GM12878 (cell line): ENCODE measurements around the gene PROSER3. TPM values are rescaled to one million over a fixed set of nuclear protein-coding genes. Genes with fewer than 3 reads are reported as not detected.

ENCODE experiments used
- ATAC-seq: fragments of 200-7000 bp; cut with Tn5 transposase; 3 replicates; pipeline ENCODE4 v1.9.1; 2020; ENCODE audit warnings: mild to moderate bottlenecking, moderate library complexity
- BruUV-seq: library from RNA; stranded (reverse); fragments of 400-500 nt; replicated peaks from 2 replicates; lab custom pipeline; 2021; lab: Mats Ljungman, UMichigan
- CTCF ChIA-PET: fragments of 300-600 bp; sonication (Branson Sonifier 250); formaldehyde crosslinking; extraction: SDS; loops from one replicate; lab custom pipeline; 2021; ENCODE audit warnings: inconsistent platforms; lab: Yijun Ruan, JAX
- POLR2A ChIA-PET: fragments of 350-600 bp; formaldehyde crosslinking; extraction: SDS; loops from one replicate; lab custom pipeline; 2021; ENCODE audit warnings: inconsistent platforms; lab: Charles Lee
- RAD21 ChIA-PET: fragments of 300-600 bp; sonication (Branson Sonifier 250); formaldehyde crosslinking; loops from one replicate; lab custom pipeline; 2023; ENCODE audit warnings: antibody characterized with exemption; ENCODE audit not compliant: unreplicated experiment; lab: Charles Lee
- SMC1A ChIA-PET: fragments of 300-600 bp; sonication (Branson Sonifier 250); formaldehyde crosslinking; loops from one replicate; lab custom pipeline; 2023; ENCODE audit not compliant: unreplicated experiment, uncharacterized antibody; lab: Charles Lee
- DNase-seq: peaks from one replicate; pipeline ENCODE4 v3.0.0-alpha.2; 2011; ENCODE audit warnings: low read depth, low spot score
- FAIRE-seq: peaks from 3 replicates; lab custom pipeline; 2011; peaks lifted over from hg19 to GRCh38; lab: Jason Lieb, UNC
- H2AFZ ChIP-seq: 2 replicates; pipeline ENCODE4 v1.6.0; 2011; ENCODE audit warnings: low read depth, low read length, control low read depth; ENCODE audit not compliant: control insufficient read depth
- H3K27ac ChIP-seq: 2 replicates; pipeline ENCODE4 v1.5.1; 2011; ENCODE audit warnings: control low read depth; ENCODE audit not compliant: control insufficient read depth, insufficient read depth
- H3K27me3 ChIP-seq, 2 experiments: replicated peaks in 1 of 2; 2 replicates each; pipeline versions ENCODE4 v1.6.0 to v1.6.1; 2011; ENCODE audit warnings: low read length in 1 of 2; ENCODE audit not compliant: control insufficient read depth in 2 of 2, insufficient read depth in 2 of 2
- H3K36me3 ChIP-seq, 2 experiments: 2 replicates each; pipeline ENCODE4 v1.5.1; 2011; ENCODE audit warnings: low read length in 1 of 2; ENCODE audit not compliant: control insufficient read depth in 2 of 2, insufficient read depth in 2 of 2
- H3K4me1 ChIP-seq: 2 replicates; pipeline ENCODE4 v1.6.1; 2011; ENCODE audit warnings: mild to moderate bottlenecking, low read length, moderate library complexity, mixed read lengths; ENCODE audit not compliant: control insufficient read depth, insufficient read depth
- H3K4me2 ChIP-seq: 2 replicates; pipeline ENCODE4 v1.6.0; 2011; ENCODE audit warnings: control low read depth; ENCODE audit not compliant: control insufficient read depth, insufficient read depth
- H3K4me3 ChIP-seq: fragments of 200-600 bp; sonication (generic); 2 replicates; pipeline ENCODE4 v1.5.1; 2016
- H3K79me2 ChIP-seq: 2 replicates; pipeline ENCODE4 v1.6.0; 2011; ENCODE audit warnings: low read length; ENCODE audit not compliant: control insufficient read depth, insufficient read depth
- H3K9ac ChIP-seq: 2 replicates; pipeline ENCODE4 v1.8.0; 2011; ENCODE audit warnings: low read length, control low read depth, mixed read lengths; ENCODE audit not compliant: control insufficient read depth, insufficient read depth
- H3K9me3 ChIP-seq: replicated peaks from 3 replicates; pipeline ENCODE4 v1.5.1; 2011; ENCODE audit warnings: mild to moderate bottlenecking, low read length; ENCODE audit not compliant: control insufficient read depth, insufficient read depth
- H4K20me1 ChIP-seq: 2 replicates; pipeline ENCODE4 v1.6.0; 2011; ENCODE audit not compliant: control insufficient read depth, insufficient read depth
- BACH1 ChIP-seq: fragments of 450-650 bp; IDR thresholded peaks from 2 replicates; pipeline ENCODE4 v1.6.1; 2017; ENCODE audit warnings: mild to moderate bottlenecking, borderline replicate concordance
- CHD1 ChIP-seq: IDR thresholded peaks from 2 replicates; pipeline ENCODE4 v1.6.1; 2012; ENCODE audit warnings: low read depth, low read length, improper control_type of control experiment
- KLF5 ChIP-seq: fragments of 450-650 bp; IDR thresholded peaks from 2 replicates; pipeline ENCODE4 v1.6.1; 2014; ENCODE audit warnings: mild to moderate bottlenecking; ENCODE audit not compliant: partially characterized antibody
- MYB ChIP-seq: fragments of 150-350 bp; IDR thresholded peaks from 2 replicates; pipeline ENCODE4 v1.6.1; 2014; ENCODE audit warnings: mild to moderate bottlenecking, low read depth, low read length, borderline replicate concordance
- MYC ChIP-seq: IDR thresholded peaks from 2 replicates; pipeline ENCODE4 v1.6.1; 2011; ENCODE audit warnings: mild to moderate bottlenecking, low read length, moderate library complexity, inconsistent platforms; ENCODE audit not compliant: insufficient read depth, insufficient replicate concordance, insufficient read length, severe bottlenecking
- PAX8 ChIP-seq: fragments of 450-650 bp; IDR thresholded peaks from 2 replicates; pipeline ENCODE4 v1.6.1; 2017; ENCODE audit warnings: mild to moderate bottlenecking, moderate library complexity
- SIX5 ChIP-seq: IDR thresholded peaks from 2 replicates; pipeline ENCODE4 v1.6.1; 2011; ENCODE audit warnings: mild to moderate bottlenecking, low read depth, low read length, moderate library complexity; ENCODE audit not compliant: severe bottlenecking
- SMARCA5 ChIP-seq: fragments of 450-650 bp; IDR thresholded peaks from 2 replicates; pipeline ENCODE4 v1.6.1; 2017; ENCODE audit warnings: mild to moderate bottlenecking
- ZSCAN29 ChIP-seq: fragments of 450-650 bp; IDR thresholded peaks from 2 replicates; pipeline ENCODE4 v1.6.1; 2017; ENCODE audit warnings: mild to moderate bottlenecking, moderate library complexity
- WGBS: methylation state at CpG from one replicate; pipeline ENCODE4 v1.1.6; 2016; ENCODE audit warnings: low lambda C conversion rate; ENCODE audit not compliant: insufficient replicate concordance, insufficient coverage; ENCODE audit errors: missing lambda C conversion rate; 5-methylcytosine and 5-hydroxymethylcytosine counted together
- in situ Hi-C: fragments of 300-500 bp; cut with MboI; formaldehyde crosslinking; loops from 9 replicates; pipeline ENCODE4 v1.14.3; 2018; ENCODE audit warnings: mixed read lengths
- intact Hi-C: fragments of 100-400 bp; cut with micrococcal nuclease; formaldehyde crosslinking; loops from one replicate; pipeline ENCODE4 v1.14.2; 2022; ENCODE audit not compliant: unreplicated experiment
- polyA plus RNA-seq, 11 experiments: library from polyadenylated mRNA; depleted of rRNA in 4 of 11; unstranded in 6 of 11; stranded (reverse) in 5 of 11; fragments of >200 nt; fragmentation: Nextera tagmentation in 4 of 11; fragmentation: Illumina TruSeq in 1 of 11; extraction: Ambion mirVana in 4 of 11; extraction: Trizol in 1 of 11; gene quantifications; 1 replicate in 1 of 11; 2 replicates in 10 of 11; pipeline versions ENCODE4 v1.2.1 to v1.2.3, GENCODE V29; 2011 to 2016; ENCODE audit warnings: inconsistent platforms in 2 of 11, missing spikeins in 2 of 11, low read depth in 1 of 11
- total RNA-seq, 4 experiments: library from RNA; depleted of rRNA in 3 of 4; stranded (reverse); fragments of >200 nt in 3 of 4; fragmentation: Illumina TruSeq in 1 of 4; extraction: Trizol in 1 of 4; gene quantifications; 2 replicates each; pipeline versions ENCODE4 v1.2.1 to v1.2.3, GENCODE V29; 2013 to 2021
- TF ChIP-seq, protein P1 (sequence below): fragments of 450-650 bp; conservative IDR thresholded peaks from 2 replicates; pipeline ENCODE4 v1.6.1; 2017; ENCODE audit warnings: mild to moderate bottlenecking, moderate library complexity
- TF ChIP-seq, protein P2 (sequence below): IDR thresholded peaks from 2 replicates; pipeline ENCODE4 v1.6.1; 2011; ENCODE audit warnings: borderline replicate concordance, low read depth, mild to moderate bottlenecking, moderate library complexity, low read length; ENCODE audit not compliant: insufficient read depth, poor library complexity, severe bottlenecking
- TF ChIP-seq, protein P3 (sequence below): fragments of 450-650 bp; IDR thresholded peaks from 2 replicates; pipeline ENCODE4 v1.6.1; 2017; ENCODE audit warnings: mild to moderate bottlenecking, moderate library complexity

PROSER3 gene
- total and polyA plus RNA-seq, 10 of the 15 experiments (the other 5 are each of a cell fraction or from before 2014, with no cell fraction given): 0.85 to 25.1 (median 9.6) TPM

DNA sequence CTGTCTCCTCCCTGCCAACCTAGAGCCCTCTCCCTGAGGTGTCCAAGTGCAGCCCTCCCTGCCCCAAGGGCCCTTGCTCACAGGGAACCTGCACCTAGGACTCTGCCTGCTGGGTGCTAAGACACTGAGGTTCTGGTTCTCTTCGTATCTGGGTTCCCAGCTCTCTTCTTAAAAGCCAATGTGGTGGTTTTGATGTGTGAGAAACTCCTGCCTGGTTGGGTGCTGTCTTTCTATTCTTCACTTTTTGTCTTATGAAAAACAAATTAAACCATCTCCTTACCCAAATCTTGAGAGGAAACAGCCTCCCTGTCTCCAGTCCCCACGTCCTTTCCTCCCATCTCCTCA, 44.5 kb upstream of the PROSER3 start:
- ATAC-seq (no peak), DNase-seq (no peak), FAIRE-seq (no peak)
- Histone ChIP-seq H2AFZ (no peak overlapping the region), H3K4me2 (peak overlapping the region; percentile 99), H4K20me1 (no peaks in the 10 kb centered on the region), H3K27ac (peak overlapping the region; percentile 95), H3K79me2 (peaks cover 53% of the 10 kb centered on the region), H3K36me3 (no peaks in the 10 kb centered on the region; a peak in 1 of 4 replicates), H3K4me1 (peaks cover 43% of the 10 kb centered on the region), H3K4me3 (peak overlapping the region; percentile 82), H3K9ac (peak overlapping the region; percentile 77), H3K9me3 (no peaks in the 10 kb centered on the region), H3K27me3 (no peaks in the 10 kb centered on the region)
- ChIA-PET SMC1A (interaction anchor here (0.7 to 6.3 kb wide), 8 partner anchors 15 to 336 kb away, joined by 3 to 375 read pairs (median 5); partner anchors contain the start of genes COX6B1, IGFLR1, PSENEN and U2AF1L4), CTCF (interaction anchor here (1.1 to 7.3 kb wide), 9 partner anchors 12 to 196 kb away, joined by 3 to 271 read pairs (median 7); partner anchors contain the start of genes IGFLR1, PSENEN and U2AF1L4), POLR2A (interaction anchor here (0.5 to 12.1 kb wide), 7 partner anchors 14 to 367 kb away, joined by 3 to 516 read pairs (median 11); partner anchors contain the start of genes IGFLR1, LIN37, PSENEN and U2AF1L4), RAD21 (interaction anchor here (1.2 to 6.3 kb wide), 8 partner anchors 14 to 218 kb away, joined by 3 to 430 read pairs (median 11); partner anchors contain the start of genes IGFLR1, LIN37 and ZBTB32)
- TF ChIP-seq ZSCAN29: 0 out of 2 replicates have a peak, but pooled peaks have one; percentile 24
- TF ChIP-seq, protein P1, sequence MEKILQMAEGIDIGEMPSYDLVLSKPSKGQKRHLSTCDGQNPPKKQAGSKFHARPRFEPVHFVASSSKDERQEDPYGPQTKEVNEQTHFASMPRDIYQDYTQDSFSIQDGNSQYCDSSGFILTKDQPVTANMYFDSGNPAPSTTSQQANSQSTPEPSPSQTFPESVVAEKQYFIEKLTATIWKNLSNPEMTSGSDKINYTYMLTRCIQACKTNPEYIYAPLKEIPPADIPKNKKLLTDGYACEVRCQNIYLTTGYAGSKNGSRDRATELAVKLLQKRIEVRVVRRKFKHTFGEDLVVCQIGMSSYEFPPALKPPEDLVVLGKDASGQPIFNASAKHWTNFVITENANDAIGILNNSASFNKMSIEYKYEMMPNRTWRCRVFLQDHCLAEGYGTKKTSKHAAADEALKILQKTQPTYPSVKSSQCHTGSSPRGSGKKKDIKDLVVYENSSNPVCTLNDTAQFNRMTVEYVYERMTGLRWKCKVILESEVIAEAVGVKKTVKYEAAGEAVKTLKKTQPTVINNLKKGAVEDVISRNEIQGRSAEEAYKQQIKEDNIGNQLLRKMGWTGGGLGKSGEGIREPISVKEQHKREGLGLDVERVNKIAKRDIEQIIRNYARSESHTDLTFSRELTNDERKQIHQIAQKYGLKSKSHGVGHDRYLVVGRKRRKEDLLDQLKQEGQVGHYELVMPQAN: 0 out of 2 replicates have a peak, but pooled peaks have one; percentile 44
- TF ChIP-seq BACH1: no peak
- no peak for TF ChIP-seq SMARCA5
- TF ChIP-seq SIX5: no peak
- no peak for TF ChIP-seq KLF5
- TF ChIP-seq PAX8: no peak
- 0 out of 2 replicates have a peak, but pooled peaks have one; percentile 0 for TF ChIP-seq CHD1
- TF ChIP-seq MYC: no peak
- TF ChIP-seq, protein P2, sequence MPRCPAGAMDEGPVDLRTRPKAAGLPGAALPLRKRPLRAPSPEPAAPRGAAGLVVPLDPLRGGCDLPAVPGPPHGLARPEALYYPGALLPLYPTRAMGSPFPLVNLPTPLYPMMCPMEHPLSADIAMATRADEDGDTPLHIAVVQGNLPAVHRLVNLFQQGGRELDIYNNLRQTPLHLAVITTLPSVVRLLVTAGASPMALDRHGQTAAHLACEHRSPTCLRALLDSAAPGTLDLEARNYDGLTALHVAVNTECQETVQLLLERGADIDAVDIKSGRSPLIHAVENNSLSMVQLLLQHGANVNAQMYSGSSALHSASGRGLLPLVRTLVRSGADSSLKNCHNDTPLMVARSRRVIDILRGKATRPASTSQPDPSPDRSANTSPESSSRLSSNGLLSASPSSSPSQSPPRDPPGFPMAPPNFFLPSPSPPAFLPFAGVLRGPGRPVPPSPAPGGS: no peak
- no peak for TF ChIP-seq MYB
- TF ChIP-seq, protein P3, sequence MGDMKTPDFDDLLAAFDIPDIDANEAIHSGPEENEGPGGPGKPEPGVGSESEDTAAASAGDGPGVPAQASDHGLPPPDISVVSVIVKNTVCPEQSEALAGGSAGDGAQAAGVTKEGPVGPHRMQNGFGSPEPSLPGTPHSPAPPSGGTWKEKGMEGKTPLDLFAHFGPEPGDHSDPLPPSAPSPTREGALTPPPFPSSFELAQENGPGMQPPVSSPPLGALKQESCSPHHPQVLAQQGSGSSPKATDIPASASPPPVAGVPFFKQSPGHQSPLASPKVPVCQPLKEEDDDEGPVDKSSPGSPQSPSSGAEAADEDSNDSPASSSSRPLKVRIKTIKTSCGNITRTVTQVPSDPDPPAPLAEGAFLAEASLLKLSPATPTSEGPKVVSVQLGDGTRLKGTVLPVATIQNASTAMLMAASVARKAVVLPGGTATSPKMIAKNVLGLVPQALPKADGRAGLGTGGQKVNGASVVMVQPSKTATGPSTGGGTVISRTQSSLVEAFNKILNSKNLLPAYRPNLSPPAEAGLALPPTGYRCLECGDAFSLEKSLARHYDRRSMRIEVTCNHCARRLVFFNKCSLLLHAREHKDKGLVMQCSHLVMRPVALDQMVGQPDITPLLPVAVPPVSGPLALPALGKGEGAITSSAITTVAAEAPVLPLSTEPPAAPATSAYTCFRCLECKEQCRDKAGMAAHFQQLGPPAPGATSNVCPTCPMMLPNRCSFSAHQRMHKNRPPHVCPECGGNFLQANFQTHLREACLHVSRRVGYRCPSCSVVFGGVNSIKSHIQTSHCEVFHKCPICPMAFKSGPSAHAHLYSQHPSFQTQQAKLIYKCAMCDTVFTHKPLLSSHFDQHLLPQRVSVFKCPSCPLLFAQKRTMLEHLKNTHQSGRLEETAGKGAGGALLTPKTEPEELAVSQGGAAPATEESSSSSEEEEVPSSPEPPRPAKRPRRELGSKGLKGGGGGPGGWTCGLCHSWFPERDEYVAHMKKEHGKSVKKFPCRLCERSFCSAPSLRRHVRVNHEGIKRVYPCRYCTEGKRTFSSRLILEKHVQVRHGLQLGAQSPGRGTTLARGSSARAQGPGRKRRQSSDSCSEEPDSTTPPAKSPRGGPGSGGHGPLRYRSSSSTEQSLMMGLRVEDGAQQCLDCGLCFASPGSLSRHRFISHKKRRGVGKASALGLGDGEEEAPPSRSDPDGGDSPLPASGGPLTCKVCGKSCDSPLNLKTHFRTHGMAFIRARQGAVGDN: peak; percentile 76; the same call in 1 of the 2 replicates
- 0% methylated on average over 2 of the region's 2 CpGs for WGBS
- in situ Hi-C loops: no loop called here
- TSS peak; percentile 90 for BruUV-seq
- intact Hi-C loops: loop anchor here (5.0 kb wide), 1 partner anchor 189 kb away; the partner anchor contains the start of genes HCST and NFKBID
